ENCODE measurements around the gene STX7. TPM values are rescaled to one million over a fixed set of nuclear protein-coding genes. Genes with fewer than 3 reads are reported as not detected.

STX7 gene
- total and polyA plus RNA-seq, 2 donors (not counting 3 experiments of a cell fraction or from before 2014, with no cell fraction given), result 13.4 to 45.5 TPM

Small RNAs within 50 kb of the gene (small RNA-seq; reads per million reads assigned to genes)
- gene TAAR7P (ENCODE audit: insufficient read depth, insufficient read length, low read depth, low replicate concordance), result not detected

Other genes with a start within 250 kb of the STX7 start
- not detected in 2 replicates for gene MOXD1, start 111.6 kb downstream of the STX7 start, total RNA-seq
- 0.01 and 0.06 TPM in 2 replicates for gene MOXD1, start 111.6 kb downstream of the STX7 start, polyA plus RNA-seq
- gene TAAR9, start 25.2 kb upstream of the STX7 start, total RNA-seq, result not detected in 2 replicates
- gene TAAR9, start 25.2 kb upstream of the STX7 start, polyA plus RNA-seq, result not detected in 2 replicates
- gene TAAR8, start 39.6 kb upstream of the STX7 start, total RNA-seq, result not detected in 2 replicates
- gene TAAR8, start 39.6 kb upstream of the STX7 start, polyA plus RNA-seq, result not detected in 2 replicates
- not detected in 2 replicates for gene TAAR6, start 57.2 kb upstream of the STX7 start, total RNA-seq
- not detected in 2 replicates for gene TAAR6, start 57.2 kb upstream of the STX7 start, polyA plus RNA-seq
- gene TAAR5, start 76.6 kb upstream of the STX7 start, total RNA-seq, result not detected in 2 replicates
- not detected in 2 replicates for gene TAAR5, start 76.6 kb upstream of the STX7 start, polyA plus RNA-seq
- gene TAAR2, start 111.2 kb upstream of the STX7 start, total RNA-seq, result not detected in 2 replicates
- gene TAAR2, start 111.2 kb upstream of the STX7 start, polyA plus RNA-seq, result not detected in 2 replicates
- gene TAAR1, start 146.1 kb upstream of the STX7 start, total RNA-seq, result not detected in 2 replicates
- gene TAAR1, start 146.1 kb upstream of the STX7 start, polyA plus RNA-seq, result not detected in 2 replicates
- gene VNN1, start 200.9 kb upstream of the STX7 start, total RNA-seq, result not detected in 2 replicates
- gene VNN1, start 200.9 kb upstream of the STX7 start, polyA plus RNA-seq, result not detected in 2 replicates
- gene VNN2, start 244.8 kb upstream of the STX7 start, total RNA-seq, result not detected in 2 replicates
- gene VNN2, start 244.8 kb upstream of the STX7 start, polyA plus RNA-seq, result not detected in 2 replicates

All from endothelial cell of umbilical vein (primary cell).